Testis (tissue), 3 donors: ENCODE results near the gene SNORC. TPM values are rescaled to one million over a fixed set of nuclear protein-coding genes. Genes with fewer than 3 reads are reported as not detected.

Experiments used
- DNase-seq: peaks from one replicate; pipeline ENCODE4 v3.0.0-alpha.2; 2019
- H3K27ac ChIP-seq, 2 donors: fragments of 200-600 bp; sonication (generic); one replicate each; pipeline ENCODE4 v1.5.1; 2019
- H3K27me3 ChIP-seq: fragments of 200-600 bp; sonication (generic); one replicate; pipeline ENCODE4 v1.5.1; 2019
- H3K36me3 ChIP-seq: fragments of 200-600 bp; sonication (generic); one replicate; pipeline ENCODE4 v1.5.1; 2017; ENCODE audit warnings: low read depth; ENCODE audit errors: missing control alignments
- H3K4me1 ChIP-seq: fragments of 200-600 bp; sonication (generic); one replicate; pipeline ENCODE4 v1.5.1; 2019
- H3K4me3 ChIP-seq, 2 donors: fragments of 200-600 bp; sonication (generic); one replicate each; pipeline ENCODE4 v1.5.1; 2017 to 2019
- H3K9me3 ChIP-seq: fragments of 200-600 bp; sonication (generic); one replicate; pipeline ENCODE4 v1.5.1; 2017
- POLR2A ChIP-seq: fragments of 450-650 bp; IDR thresholded peaks from one replicate; pipeline ENCODE4 v1.6.1; 2017; ENCODE audit warnings: antibody characterized with exemption, mild to moderate bottlenecking, moderate library complexity
- WGBS, 2 donors: methylation state at CpG; one replicate each; pipeline ENCODE4 v1.1.5; 2018; 5-methylcytosine and 5-hydroxymethylcytosine counted together
- intact Hi-C: fragments of 100-400 bp; cut with DNase I; formaldehyde crosslinking; loops from one replicate; pipeline ENCODE4 v1.15.1; 2023; ENCODE audit warnings: low total_unique reads
- polyA plus RNA-seq: library from polyadenylated mRNA; stranded (reverse); fragments of 350-450 nt; fragmentation: Illumina TruSeq; extraction: RNeasy Lipid Tissue Mini Kit (QIAGEN cat#74804); gene quantifications from one replicate; pipeline ENCODE4 v1.2.3, GENCODE V29; 2014; ENCODE audit warnings: low read depth, low replicate concordance; ENCODE audit not compliant: insufficient read depth
- total RNA-seq, 2 donors: library from RNA; depleted of rRNA; stranded (reverse); fragments of >200 nt; gene quantifications; one replicate each; pipeline ENCODE4 v1.2.3, GENCODE V29; 2016
- TF ChIP-seq, protein P1 (sequence below), 3 experiments: fragments of 450-650 bp in 2 of 3; fragments of 200-600 bp in 1 of 3; sonication (generic) in 1 of 3; IDR thresholded peaks; one replicate each; pipeline ENCODE4 v1.5.1; 2016 to 2019; ENCODE audit warnings: antibody characterized with exemption in 3 of 3, mild to moderate bottlenecking in 2 of 3, moderate library complexity in 1 of 3

SNORC gene
- total and polyA plus RNA-seq, 3 donors from 2014 or later, result 7.3 to 15.9 (median 14.5) TPM

DNA sequence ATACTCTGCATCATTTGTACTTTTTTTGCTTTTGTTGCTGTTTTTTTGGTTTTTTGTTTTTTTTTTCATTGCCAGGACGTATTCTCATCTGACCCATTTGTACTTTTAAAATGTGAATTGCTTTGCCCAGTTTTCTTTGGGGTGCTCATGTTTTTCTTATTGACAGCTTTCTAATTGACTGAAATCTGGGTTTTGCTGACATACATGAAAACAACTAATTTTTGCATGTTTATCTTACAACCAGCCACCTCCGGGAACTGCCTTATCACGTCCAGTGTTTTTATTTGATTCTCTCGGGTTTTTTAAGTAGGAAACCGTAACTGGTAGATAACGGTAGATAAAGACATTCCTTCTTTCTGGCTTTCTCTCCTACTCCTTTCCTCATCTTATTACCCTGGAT, 38.6 kb downstream of the SNORC start:
- no peak for DNase-seq
- peaks cover 4% of the 10 kb centered on the region for H3K4me1 ChIP-seq

DNA sequence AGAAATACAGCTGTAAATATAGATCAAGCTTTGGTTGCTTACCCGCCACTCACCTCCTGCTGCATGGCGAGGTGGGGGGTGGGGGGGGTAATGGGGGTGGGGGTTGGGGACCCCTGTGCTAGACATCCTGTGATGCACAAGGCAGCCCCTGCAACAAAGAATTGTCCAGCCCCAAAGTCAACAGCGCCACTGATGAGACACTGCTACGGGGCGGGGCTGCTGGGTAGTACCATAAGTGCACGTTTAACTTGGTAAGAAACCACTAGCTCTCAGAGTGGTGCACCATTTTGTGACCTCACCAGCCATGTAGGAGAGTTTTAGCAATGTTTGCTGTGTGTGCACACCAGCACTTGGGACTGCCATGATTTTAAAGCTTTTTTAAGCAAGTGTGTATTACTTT, 40.3 kb downstream of the SNORC start:
- Histone ChIP-seq H3K4me3 (no peak overlapping the region), H3K9me3 (no peaks in the 10 kb centered on the region), H3K4me1 (peaks cover 4% of the 10 kb centered on the region), H3K27ac (no peak overlapping the region), H3K27me3 (no peaks in the 10 kb centered on the region), H3K36me3 (no peaks in the 10 kb centered on the region)
- no peak for TF ChIP-seq POLR2A
- TF ChIP-seq, protein P1, sequence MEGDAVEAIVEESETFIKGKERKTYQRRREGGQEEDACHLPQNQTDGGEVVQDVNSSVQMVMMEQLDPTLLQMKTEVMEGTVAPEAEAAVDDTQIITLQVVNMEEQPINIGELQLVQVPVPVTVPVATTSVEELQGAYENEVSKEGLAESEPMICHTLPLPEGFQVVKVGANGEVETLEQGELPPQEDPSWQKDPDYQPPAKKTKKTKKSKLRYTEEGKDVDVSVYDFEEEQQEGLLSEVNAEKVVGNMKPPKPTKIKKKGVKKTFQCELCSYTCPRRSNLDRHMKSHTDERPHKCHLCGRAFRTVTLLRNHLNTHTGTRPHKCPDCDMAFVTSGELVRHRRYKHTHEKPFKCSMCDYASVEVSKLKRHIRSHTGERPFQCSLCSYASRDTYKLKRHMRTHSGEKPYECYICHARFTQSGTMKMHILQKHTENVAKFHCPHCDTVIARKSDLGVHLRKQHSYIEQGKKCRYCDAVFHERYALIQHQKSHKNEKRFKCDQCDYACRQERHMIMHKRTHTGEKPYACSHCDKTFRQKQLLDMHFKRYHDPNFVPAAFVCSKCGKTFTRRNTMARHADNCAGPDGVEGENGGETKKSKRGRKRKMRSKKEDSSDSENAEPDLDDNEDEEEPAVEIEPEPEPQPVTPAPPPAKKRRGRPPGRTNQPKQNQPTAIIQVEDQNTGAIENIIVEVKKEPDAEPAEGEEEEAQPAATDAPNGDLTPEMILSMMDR (IDR thresholded peaks at IDR 0.05), result no peak
- WGBS, 2 donors, result 95% methylated on average over 2 to 6 of the region's 6 CpGs
- DNase-seq, result no peak
- intact Hi-C loops, result no loop called here

More for the DNA sequence above, 38.6 kb downstream of the SNORC start:
- TF ChIP-seq, protein P1 (IDR thresholded peaks at IDR 0.05), result no peak
- no peak for TF ChIP-seq POLR2A
- intact Hi-C loops, result no loop called here
- H3K4me3 ChIP-seq, result no peak overlapping the region
- WGBS, 2 donors, result 43 to 46% methylated on average over 6 of the region's 6 CpGs
- no peaks in the 10 kb centered on the region for H3K9me3 ChIP-seq
- no peak overlapping the region for H3K27ac ChIP-seq
- no peaks in the 10 kb centered on the region for H3K27me3 ChIP-seq
- no peaks in the 10 kb centered on the region for H3K36me3 ChIP-seq

DNA sequence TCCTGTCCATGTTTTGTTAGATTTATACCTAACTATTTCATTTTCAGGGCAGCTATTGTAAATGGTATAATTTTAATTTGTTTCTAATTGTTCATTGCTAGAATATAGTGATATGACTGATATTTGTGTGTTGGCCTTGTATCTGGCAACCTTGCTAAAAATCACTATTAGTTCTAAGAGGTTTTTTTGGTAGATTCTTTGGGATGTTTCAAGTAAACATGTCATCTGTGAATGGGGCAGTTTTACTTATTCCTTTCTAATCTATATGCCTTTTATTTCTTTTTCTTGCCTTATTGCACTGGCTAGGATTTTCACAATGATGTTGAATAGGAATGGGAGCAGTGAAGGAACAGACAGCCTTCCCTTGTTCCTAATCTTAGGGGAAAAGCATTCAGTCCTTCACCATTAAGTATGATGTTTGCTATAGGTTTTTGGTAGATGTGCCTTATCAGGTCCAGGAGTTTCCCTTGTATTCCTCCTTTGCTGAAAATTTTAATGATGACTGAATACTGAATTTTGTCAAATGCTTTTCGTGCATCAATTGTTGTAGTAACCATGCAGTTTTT, 41.7 kb downstream of the SNORC start:
- no peak for TF ChIP-seq POLR2A
- TF ChIP-seq, protein P1 (IDR thresholded peaks at IDR 0.05), result no peak
- H3K36me3 ChIP-seq, result no peaks in the 10 kb centered on the region
- intact Hi-C loops, result no loop called here
- 70 to 72% methylated on average over 1 of the region's 1 CpG for WGBS, 2 donors
- no peak overlapping the region for H3K27ac ChIP-seq
- peaks cover 4% of the 10 kb centered on the region for H3K4me1 ChIP-seq
- no peaks in the 10 kb centered on the region for H3K27me3 ChIP-seq
- DNase-seq, result no peak
- no peak overlapping the region for H3K4me3 ChIP-seq
- H3K9me3 ChIP-seq, result no peaks in the 10 kb centered on the region

DNA sequence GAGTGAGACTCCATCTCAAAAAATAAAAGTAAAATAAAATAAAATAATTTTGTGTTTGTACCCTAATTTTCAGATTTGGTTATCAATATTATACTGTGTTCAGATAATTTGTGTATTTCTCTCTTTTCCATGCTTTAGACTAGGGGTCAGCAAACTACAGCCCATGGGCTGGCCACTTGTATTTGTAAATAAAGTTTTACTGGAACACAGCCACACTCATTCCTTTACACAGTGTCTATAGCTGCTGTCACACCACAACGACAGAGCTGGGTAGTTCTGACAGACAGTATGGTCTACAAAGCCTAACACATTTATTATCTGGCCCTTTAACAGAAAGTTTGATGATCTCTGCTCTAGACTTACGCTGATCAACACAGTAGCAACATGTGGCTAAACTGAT, 43.8 kb downstream of the SNORC start:
- Histone ChIP-seq H3K27ac (no peak overlapping the region), H3K4me3 (no peak overlapping the region), H3K4me1 (peaks cover under 1% of the 10 kb centered on the region), H3K27me3 (no peaks in the 10 kb centered on the region), H3K36me3 (no peaks in the 10 kb centered on the region), H3K9me3 (no peaks in the 10 kb centered on the region)
- no peak for DNase-seq
- intact Hi-C loops, result no loop called here
- WGBS, 2 donors, result 67 to 76% methylated on average over 2 of the region's 2 CpGs
- TF ChIP-seq, protein P1 (IDR thresholded peaks at IDR 0.05), result no peak
- TF ChIP-seq POLR2A, result no peak

DNA sequence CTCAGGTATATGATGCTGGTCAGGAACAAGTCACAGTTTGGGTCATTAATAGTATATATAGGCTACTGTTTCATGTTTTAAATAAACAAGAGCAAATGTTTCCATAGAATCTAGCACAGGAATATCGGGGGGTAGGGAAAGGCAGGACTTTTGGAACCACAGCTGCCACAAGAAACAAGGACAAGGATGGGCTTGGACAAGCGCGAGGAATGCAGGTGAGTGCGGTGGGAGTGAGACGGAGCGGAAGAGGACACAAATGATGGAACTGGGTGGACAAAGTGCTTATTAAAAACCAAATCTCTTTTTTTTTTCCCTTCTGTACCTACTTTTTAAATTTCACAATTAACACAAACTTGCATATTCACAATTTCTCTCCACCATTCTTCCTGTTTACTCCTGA, 49.1 kb downstream of the SNORC start:
- 92 to 95% methylated on average over 6 of the region's 6 CpGs for WGBS, 2 donors
- Histone ChIP-seq H3K4me3 (no peak overlapping the region), H3K27ac (no peak overlapping the region), H3K36me3 (no peaks in the 10 kb centered on the region), H3K4me1 (no peaks in the 10 kb centered on the region), H3K27me3 (no peaks in the 10 kb centered on the region), H3K9me3 (no peaks in the 10 kb centered on the region)
- TF ChIP-seq POLR2A, result no peak
- TF ChIP-seq, protein P1 (IDR thresholded peaks at IDR 0.05), result no peak
- intact Hi-C loops, result no loop called here
- DNase-seq, result no peak
